ENCODE results near the gene CST9L.
"Not testable (repeated sequence)": the region's sequence is repeated elsewhere in the genome, so short reads cannot be mapped to it uniquely, and the experiment has no call there.

The CST9L gene

GRCh38 chr20:23585808-23586734 is 17.8 kb upstream of the CST9L start:
- no peak for DNase-seq

- no peak for DNase-seq
Observed at GRCh38 chr20:23585449-23585807, 17.1 kb upstream of the CST9L start.

- DNase-seq, result no peak
Observed at GRCh38 chr20:23584434-23585199, 16.3 kb upstream of the CST9L start.

- no peak for DNase-seq
Observed at GRCh38 chr20:23583526-23583925, 15.2 kb upstream of the CST9L start.

- DNase-seq, result no peak
Observed at GRCh38 chr20:23582293-23582692, 14.0 kb upstream of the CST9L start.

- not testable (repeated sequence) for DNase-seq
Observed at GRCh38 chr20:23581833-23582232, 13.5 kb upstream of the CST9L start.

- DNase-seq, result no peak
Observed at GRCh38 chr20:23574977-23575376, 6.7 kb upstream of the CST9L start.

- DNase-seq, result no peak
Observed at GRCh38 chr20:23570178-23570760, 2.0 kb upstream of the CST9L start.

- DNase-seq, result no peak
Observed at GRCh38 chr20:23569570-23569969, 1.3 kb upstream of the CST9L start.

GRCh38 chr20:23568971-23569330 is 667 bp upstream of the CST9L start:
- no peak for DNase-seq

GRCh38 chr20:23566199-23566932 is 1.9 kb downstream of the CST9L start:
- no peak for DNase-seq

- no peak for DNase-seq
Observed at GRCh38 chr20:23565503-23566045, 2.7 kb downstream of the CST9L start.

GRCh38 chr20:23564927-23565326 is 3.4 kb downstream of the CST9L start:
- DNase-seq, result no peak

GRCh38 chr20:23562721-23563342 is 5.5 kb downstream of the CST9L start:
- no peak for DNase-seq

GRCh38 chr20:23554401-23554800 is 13.9 kb downstream of the CST9L start:
- DNase-seq, result no peak

- no peak for DNase-seq
Observed at GRCh38 chr20:23551786-23552185, 16.5 kb downstream of the CST9L start.

GRCh38 chr20:23551383-23551782 is 16.9 kb downstream of the CST9L start:
- no peak for DNase-seq

- DNase-seq, result no peak
Observed at GRCh38 chr20:23550227-23550626, 18.1 kb downstream of the CST9L start.

- DNase-seq, result no peak
Observed at GRCh38 chr20:23548408-23548807, 19.9 kb downstream of the CST9L start.

- DNase-seq, result no peak
Observed at GRCh38 chr20:23547613-23548012, 20.7 kb downstream of the CST9L start.

GRCh38 chr20:23546435-23547144 is 21.7 kb downstream of the CST9L start:
- no peak for DNase-seq

- DNase-seq, result no peak
Observed at GRCh38 chr20:23544133-23544532, 24.2 kb downstream of the CST9L start.

Data from NCI-H510A (cell line).